K562 (cell line): Measurements from ENCODE around the gene SLC30A3. TPM values are rescaled to one million over a fixed set of nuclear protein-coding genes. Genes with fewer than 3 reads are reported as not detected.

Source experiments
- ARID1B ChIP-seq: fragments of 450-650 bp; IDR thresholded peaks from 2 replicates; pipeline ENCODE4 v1.6.1; 2016; ENCODE audit warnings: antibody characterized with exemption, mild to moderate bottlenecking, inconsistent platforms
- CCNT2 ChIP-seq: IDR thresholded peaks from 2 replicates; pipeline ENCODE4 v1.6.1; 2011; ENCODE audit warnings: borderline replicate concordance, low read depth, mild to moderate bottlenecking, moderate library complexity, mixed read lengths, low read length; ENCODE audit not compliant: insufficient read length; ENCODE audit errors: extremely low read depth
- CHD4 ChIP-seq: fragments of 200-600 bp; sonication (generic); IDR thresholded peaks from 3 replicates; pipeline ENCODE4 v1.6.1; 2012; ENCODE audit warnings: low read depth, mild to moderate bottlenecking, mixed read lengths, low read length, inconsistent platforms; ENCODE audit not compliant: insufficient read depth, insufficient replicate concordance, poor library complexity, severe bottlenecking
- GABPB1 ChIP-seq: sonication (generic); formaldehyde crosslinking; IDR thresholded peaks from 2 replicates; pipeline ENCODE4 v1.8.0; 2022; ENCODE audit warnings: mild to moderate bottlenecking, missing genetic modification reagents
- GTF2F1 ChIP-seq: IDR thresholded peaks from 2 replicates; pipeline ENCODE4 v1.6.1; 2011; ENCODE audit warnings: low read depth, low read length, improper control_type of control experiment
- KDM1A ChIP-seq, 2 experiments: fragments of 450-650 bp; IDR thresholded peaks; 2 replicates each; pipeline ENCODE4 v1.6.1; 2016; ENCODE audit warnings: mild to moderate bottlenecking in 2 of 2
- MYC ChIP-seq, 2 experiments: fragments of 250-450 bp in 1 of 2; sonication (Bioruptor Pico) in 1 of 2; IDR thresholded peaks; 2 replicates each; pipeline versions ENCODE4 v1.5.1 to v1.6.1; 2012 to 2021; ENCODE audit warnings: low read depth in 2 of 2, borderline replicate concordance in 1 of 2, improper control_type of control experiment in 1 of 2, low read length in 1 of 2, mild to moderate bottlenecking in 1 of 2, moderate library complexity in 1 of 2
- SIN3A ChIP-seq, 2 experiments: fragments of 150-350 bp in 1 of 2; IDR thresholded peaks; 2 replicates each; pipeline ENCODE4 v1.6.1; 2011 to 2016; ENCODE audit warnings: borderline replicate concordance in 2 of 2, low read depth in 2 of 2, low read length in 2 of 2, mild to moderate bottlenecking in 2 of 2, moderate library complexity in 2 of 2; ENCODE audit not compliant: control insufficient read depth in 1 of 2
- SOX6 ChIP-seq: fragments of 450-650 bp; IDR thresholded peaks from 2 replicates; pipeline ENCODE4 v1.6.1; 2014; ENCODE audit warnings: mild to moderate bottlenecking
- SREBF1 ChIP-seq: fragments of 150-350 bp; IDR thresholded peaks from 2 replicates; pipeline ENCODE4 v1.6.1; 2014; ENCODE audit warnings: antibody characterized with exemption, low read depth, low read length, borderline replicate concordance
- SRSF1 ChIP-seq: fragments of 200-400 bp; formaldehyde crosslinking; IDR thresholded peaks from 2 replicates; pipeline ENCODE4 v1.6.1; 2017; ENCODE audit warnings: mild to moderate bottlenecking, low read depth, low read length, moderate library complexity
- ZNF561 ChIP-seq: fragments of 450-650 bp; formaldehyde crosslinking; conservative IDR thresholded peaks from 2 replicates; pipeline ENCODE4 v1.4.0; 2020; ENCODE audit warnings: mild to moderate bottlenecking, moderate library complexity
- ZNF586 ChIP-seq: fragments of 450-650 bp; formaldehyde crosslinking; conservative IDR thresholded peaks from 2 replicates; pipeline ENCODE4 v1.4.0; 2020; ENCODE audit warnings: mild to moderate bottlenecking, moderate library complexity
- polyA plus RNA-seq, 8 experiments: library from polyadenylated mRNA; depleted of rRNA in 4 of 8; stranded (reverse) in 5 of 8; unstranded in 3 of 8; fragments of >200 nt; fragmentation: Nextera tagmentation in 2 of 8; fragmentation: Illumina TruSeq in 1 of 8; extraction: Ambion mirVana in 2 of 8; extraction: Trizol in 1 of 8; gene quantifications; 2 replicates each; pipeline versions ENCODE4 v1.2.1 to v1.2.3, GENCODE V29; 2011 to 2014; ENCODE audit warnings: inconsistent platforms in 1 of 8, missing spikeins in 1 of 8
- total RNA-seq, 7 experiments: library from RNA; depleted of rRNA in 6 of 7; stranded (reverse); fragments of >200 nt in 6 of 7; fragmentation: Illumina TruSeq in 2 of 7; extraction: Trizol in 2 of 7; gene quantifications; 2 replicates each; pipeline versions ENCODE4 v1.2.1 to v1.2.3, GENCODE V29; 2011 to 2021; ENCODE audit warnings: low replicate concordance in 1 of 7
- TF ChIP-seq, protein P1 (sequence below): fragments of 450-650 bp; IDR thresholded peaks from 2 replicates; pipeline ENCODE4 v1.6.1; 2018; ENCODE audit warnings: mild to moderate bottlenecking, low read depth; ENCODE audit not compliant: partially characterized antibody
- TF ChIP-seq, protein P2 (sequence below), 2 experiments: fragments of 450-650 bp in 1 of 2; sonication (generic) in 1 of 2; formaldehyde crosslinking; conservative IDR thresholded peaks; 2 replicates each; pipeline versions ENCODE4 v1.4.0 to v1.8.1; 2020 to 2022; ENCODE audit warnings: mild to moderate bottlenecking in 1 of 2, missing genetic modification reagents in 1 of 2
- TF ChIP-seq, protein P3 (sequence below): sonication (generic); formaldehyde crosslinking; IDR thresholded peaks from 2 replicates; pipeline ENCODE4 v1.8.1; 2023; ENCODE audit warnings: mild to moderate bottlenecking, missing genetic modification reagents
- TF ChIP-seq, protein P4 (sequence below): fragments of 250-450 bp; sonication (Bioruptor Pico); IDR thresholded peaks from 2 replicates; pipeline ENCODE4 v1.4.0; 2020; ENCODE audit warnings: mild to moderate bottlenecking, moderate library complexity

Gene SLC30A3
- total and polyA plus RNA-seq, 9 of the 15 experiments (the other 6 are each of a cell fraction or from before 2014, with no cell fraction given): 0.03 to 2.7 (median 0.89) TPM; not detected in 1

DNA sequence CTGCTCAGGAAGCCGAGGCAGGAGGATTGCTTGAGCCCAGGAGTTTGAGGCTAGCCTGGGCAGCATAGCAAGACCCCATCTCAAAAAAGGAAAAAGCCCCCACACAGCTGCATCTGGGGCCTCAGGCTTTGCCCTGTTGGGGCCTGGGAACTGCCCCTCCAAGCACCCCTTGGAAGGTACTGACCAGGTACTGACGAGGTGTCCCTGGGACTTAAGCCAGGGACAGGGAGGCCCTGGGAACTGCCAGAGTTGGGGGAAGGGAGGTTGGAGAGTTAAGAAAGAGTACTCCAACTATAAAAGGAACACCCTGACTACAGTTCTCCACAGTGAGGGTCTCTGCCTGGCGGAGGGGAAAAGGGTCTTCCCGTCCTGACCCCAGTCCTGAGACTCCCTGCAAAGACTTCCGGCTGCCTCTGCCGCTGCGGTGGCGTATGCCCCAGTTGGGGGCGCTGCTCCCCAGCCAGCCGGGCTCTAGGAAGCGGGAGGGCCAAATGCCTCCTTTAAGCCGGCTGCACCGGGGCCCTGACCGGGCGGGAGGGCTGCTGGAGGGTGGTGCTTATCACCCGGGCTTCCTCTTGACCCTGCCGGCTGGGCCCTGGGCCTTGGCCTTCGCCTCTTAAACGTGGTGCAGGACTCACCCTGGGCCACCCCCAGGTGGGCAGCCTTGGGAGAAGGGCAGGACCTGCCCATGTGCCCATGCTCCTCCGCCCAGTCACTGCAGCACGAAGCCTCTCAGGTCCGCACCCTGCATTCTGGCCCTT lies 12.8 kb downstream of the SLC30A3 start (continued):
- TF ChIP-seq SIN3A (IDR thresholded peaks at IDR 0.05; ENCODE audit: borderline replicate concordance in 2 of 2, control insufficient read depth in 1 of 2, low read depth in 2 of 2, low read length in 2 of 2) (no peak), GTF2F1 (no peak), ARID1B (peak; percentile 16; the same call in 1 of the 2 replicates), CCNT2 (no peak), MYC (IDR thresholded peaks at IDR 0.05; ENCODE audit: low read depth, low read length) (peak; percentile 35; the same call in 1 of the 2 replicates), MYC (CRISPR knock-in tag; IDR thresholded peaks at IDR 0.05; ENCODE audit: borderline replicate concordance, low read depth) (no peak), SOX6 (peak; percentile 50; the same call in 1 of the 2 replicates), CHD4 (no peak), ZNF586 (CRISPR knock-in tag) (no peak), ZNF561 (CRISPR knock-in tag) (no peak), GABPB1 (CRISPR knock-in tag) (peak; percentile 88), KDM1A (IDR thresholded peaks at IDR 0.05) (no peak), SRSF1 (no peak), SREBF1 (no peak)
- TF ChIP-seq, protein P1, sequence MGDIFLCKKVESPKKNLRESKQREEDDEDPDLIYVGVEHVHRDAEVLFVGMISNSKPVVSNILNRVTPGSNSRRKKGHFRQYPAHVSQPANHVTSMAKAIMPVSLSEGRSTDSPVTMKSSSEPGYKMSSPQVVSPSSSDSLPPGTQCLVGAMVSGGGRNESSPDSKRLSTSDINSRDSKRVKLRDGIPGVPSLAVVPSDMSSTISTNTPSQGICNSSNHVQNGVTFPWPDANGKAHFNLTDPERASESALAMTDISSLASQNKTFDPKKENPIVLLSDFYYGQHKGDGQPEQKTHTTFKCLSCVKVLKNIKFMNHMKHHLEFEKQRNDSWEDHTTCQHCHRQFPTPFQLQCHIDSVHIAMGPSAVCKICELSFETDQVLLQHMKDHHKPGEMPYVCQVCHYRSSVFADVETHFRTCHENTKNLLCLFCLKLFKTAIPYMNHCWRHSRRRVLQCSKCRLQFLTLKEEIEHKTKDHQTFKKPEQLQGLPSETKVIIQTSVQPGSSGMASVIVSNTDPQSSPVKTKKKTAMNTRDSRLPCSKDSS: no peak
- TF ChIP-seq, protein P2, sequence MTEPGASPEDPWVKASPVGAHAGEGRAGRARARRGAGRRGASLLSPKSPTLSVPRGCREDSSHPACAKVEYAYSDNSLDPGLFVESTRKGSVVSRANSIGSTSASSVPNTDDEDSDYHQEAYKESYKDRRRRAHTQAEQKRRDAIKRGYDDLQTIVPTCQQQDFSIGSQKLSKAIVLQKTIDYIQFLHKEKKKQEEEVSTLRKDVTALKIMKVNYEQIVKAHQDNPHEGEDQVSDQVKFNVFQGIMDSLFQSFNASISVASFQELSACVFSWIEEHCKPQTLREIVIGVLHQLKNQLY (CRISPR knock-in tag; conservative IDR thresholded peaks at IDR 0.05): no peak
- TF ChIP-seq, protein P3, sequence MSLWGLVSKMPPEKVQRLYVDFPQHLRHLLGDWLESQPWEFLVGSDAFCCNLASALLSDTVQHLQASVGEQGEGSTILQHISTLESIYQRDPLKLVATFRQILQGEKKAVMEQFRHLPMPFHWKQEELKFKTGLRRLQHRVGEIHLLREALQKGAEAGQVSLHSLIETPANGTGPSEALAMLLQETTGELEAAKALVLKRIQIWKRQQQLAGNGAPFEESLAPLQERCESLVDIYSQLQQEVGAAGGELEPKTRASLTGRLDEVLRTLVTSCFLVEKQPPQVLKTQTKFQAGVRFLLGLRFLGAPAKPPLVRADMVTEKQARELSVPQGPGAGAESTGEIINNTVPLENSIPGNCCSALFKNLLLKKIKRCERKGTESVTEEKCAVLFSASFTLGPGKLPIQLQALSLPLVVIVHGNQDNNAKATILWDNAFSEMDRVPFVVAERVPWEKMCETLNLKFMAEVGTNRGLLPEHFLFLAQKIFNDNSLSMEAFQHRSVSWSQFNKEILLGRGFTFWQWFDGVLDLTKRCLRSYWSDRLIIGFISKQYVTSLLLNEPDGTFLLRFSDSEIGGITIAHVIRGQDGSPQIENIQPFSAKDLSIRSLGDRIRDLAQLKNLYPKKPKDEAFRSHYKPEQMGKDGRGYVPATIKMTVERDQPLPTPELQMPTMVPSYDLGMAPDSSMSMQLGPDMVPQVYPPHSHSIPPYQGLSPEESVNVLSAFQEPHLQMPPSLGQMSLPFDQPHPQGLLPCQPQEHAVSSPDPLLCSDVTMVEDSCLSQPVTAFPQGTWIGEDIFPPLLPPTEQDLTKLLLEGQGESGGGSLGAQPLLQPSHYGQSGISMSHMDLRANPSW (CRISPR knock-in tag): no peak
- TF ChIP-seq, protein P4, sequence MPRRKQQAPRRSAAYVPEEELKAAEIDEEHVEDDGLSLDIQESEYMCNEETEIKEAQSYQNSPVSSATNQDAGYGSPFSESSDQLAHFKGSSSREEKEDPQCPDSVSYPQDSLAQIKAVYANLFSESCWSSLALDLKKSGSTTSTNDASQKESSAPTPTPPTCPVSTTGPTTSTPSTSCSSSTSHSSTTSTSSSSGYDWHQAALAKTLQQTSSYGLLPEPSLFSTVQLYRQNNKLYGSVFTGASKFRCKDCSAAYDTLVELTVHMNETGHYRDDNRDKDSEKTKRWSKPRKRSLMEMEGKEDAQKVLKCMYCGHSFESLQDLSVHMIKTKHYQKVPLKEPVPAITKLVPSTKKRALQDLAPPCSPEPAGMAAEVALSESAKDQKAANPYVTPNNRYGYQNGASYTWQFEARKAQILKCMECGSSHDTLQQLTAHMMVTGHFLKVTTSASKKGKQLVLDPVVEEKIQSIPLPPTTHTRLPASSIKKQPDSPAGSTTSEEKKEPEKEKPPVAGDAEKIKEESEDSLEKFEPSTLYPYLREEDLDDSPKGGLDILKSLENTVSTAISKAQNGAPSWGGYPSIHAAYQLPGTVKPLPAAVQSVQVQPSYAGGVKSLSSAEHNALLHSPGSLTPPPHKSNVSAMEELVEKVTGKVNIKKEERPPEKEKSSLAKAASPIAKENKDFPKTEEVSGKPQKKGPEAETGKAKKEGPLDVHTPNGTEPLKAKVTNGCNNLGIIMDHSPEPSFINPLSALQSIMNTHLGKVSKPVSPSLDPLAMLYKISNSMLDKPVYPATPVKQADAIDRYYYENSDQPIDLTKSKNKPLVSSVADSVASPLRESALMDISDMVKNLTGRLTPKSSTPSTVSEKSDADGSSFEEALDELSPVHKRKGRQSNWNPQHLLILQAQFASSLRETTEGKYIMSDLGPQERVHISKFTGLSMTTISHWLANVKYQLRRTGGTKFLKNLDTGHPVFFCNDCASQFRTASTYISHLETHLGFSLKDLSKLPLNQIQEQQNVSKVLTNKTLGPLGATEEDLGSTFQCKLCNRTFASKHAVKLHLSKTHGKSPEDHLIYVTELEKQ (CRISPR knock-in tag): no peak
